Measurements from ENCODE around the gene PPP1R12A.
"Not testable (repeated sequence)": the region's sequence is repeated elsewhere in the genome, so short reads cannot be mapped to it uniquely, and the experiment has no call there.

The PPP1R12A gene

DNA sequence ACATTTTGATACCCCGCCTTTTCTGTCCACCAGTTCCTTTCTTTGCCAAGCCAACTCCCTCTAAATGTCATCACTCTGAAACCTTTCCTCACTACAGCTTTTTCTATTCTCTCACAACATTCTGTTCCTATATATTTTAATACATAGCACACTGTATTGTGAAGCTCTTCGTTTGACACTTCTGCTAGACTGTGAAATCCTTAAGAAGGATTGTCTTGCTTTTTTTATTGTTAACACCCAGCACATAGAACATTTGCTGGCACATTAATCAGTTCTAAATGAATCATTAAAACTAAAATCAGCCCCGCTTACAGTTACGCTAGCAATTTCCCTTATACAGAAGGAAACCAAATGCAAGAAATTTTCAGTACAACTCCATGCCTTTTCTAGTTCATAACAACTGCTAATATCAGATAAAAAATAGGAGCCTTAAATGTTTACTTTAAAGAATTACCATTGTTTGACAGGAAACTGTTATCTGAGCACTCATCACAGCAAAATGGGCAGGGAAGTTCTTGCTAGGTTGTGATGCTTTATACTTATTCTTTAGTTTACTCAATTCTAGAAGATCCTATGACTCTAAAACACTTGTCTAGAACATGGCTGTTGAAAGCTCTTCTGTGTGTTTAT, 93.5 kb downstream of the PPP1R12A start:
- no peak for DNase-seq

DNA sequence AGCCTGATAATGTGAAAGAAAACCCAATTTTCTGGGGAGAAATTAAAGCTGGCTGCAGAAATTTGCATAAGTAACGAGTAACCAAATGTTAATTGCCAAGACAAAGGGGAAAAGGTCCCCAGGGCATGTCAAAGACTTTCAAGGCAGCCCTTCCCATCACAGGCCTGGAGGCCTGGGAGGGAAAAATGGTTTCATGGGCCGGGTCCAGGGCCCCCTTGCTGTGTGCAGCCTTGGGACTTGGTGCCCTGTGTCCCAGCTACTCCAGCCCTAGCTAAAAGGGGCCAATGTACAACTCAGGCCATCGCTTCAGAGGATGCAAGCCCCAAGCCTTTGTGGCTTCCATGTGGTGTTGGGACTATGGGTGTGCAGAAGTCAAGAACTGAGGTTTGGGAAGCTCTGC, 96.5 kb downstream of the PPP1R12A start:
- DNase-seq = no peak

GRCh38 chr12:79837575-79837974, 97.3 kb downstream of the PPP1R12A start:
- no peak for DNase-seq

- no peak for DNase-seq
These were observed 99.5 kb downstream of the PPP1R12A start for GRCh38 chr12:79835377-79835843.

DNA sequence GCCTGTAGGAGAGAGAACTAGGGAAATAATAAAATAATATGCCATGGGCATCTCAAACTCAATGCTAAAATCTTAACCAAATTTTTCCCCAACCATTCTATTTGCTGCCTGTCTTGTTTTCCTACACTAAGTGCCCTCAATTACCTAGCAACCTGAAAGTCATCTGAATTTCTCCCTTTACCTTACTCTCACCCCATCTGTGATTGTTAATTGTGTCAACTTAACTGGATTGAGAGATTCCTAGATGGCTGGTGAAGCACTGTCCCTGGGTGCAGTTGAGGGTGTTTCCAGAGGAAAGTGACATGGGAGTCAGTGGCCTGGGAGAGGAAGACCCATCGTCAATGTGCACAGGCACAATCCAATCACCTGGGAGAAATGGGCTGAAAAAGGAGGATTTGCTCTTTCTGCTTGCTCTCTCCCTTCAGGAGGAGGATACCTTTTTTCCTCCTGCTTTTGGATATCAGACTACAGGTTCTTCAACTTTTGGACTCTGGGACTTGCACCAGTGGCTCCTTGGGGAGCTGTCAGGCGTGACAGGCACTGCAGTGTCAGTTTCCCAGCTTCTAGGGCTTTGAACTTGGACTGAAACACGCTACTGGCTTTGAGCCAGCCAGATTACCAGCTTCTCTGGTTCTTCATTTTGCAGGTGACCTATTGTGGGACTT, 100.1 kb downstream of the PPP1R12A start:
- no peak for DNase-seq

DNA sequence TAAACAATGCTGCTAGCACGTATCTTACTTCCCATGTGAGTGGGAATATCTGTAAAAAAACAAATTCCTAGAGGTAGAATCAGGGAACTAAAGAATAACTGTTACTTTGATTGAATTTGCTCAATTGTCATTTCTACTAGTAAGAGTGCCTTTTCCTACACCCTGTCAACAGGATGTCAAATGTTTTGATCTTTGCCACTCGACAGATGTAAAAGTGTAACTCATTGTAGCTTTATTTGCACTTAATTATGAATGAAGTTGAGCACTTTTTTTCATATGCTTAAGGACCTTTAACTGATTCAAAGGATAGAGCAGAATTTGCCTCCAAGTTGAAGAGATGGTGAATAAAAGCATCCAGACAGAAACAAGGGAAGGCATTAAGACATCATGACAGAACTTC, 104.5 kb downstream of the PPP1R12A start:
- no peak for DNase-seq

DNA sequence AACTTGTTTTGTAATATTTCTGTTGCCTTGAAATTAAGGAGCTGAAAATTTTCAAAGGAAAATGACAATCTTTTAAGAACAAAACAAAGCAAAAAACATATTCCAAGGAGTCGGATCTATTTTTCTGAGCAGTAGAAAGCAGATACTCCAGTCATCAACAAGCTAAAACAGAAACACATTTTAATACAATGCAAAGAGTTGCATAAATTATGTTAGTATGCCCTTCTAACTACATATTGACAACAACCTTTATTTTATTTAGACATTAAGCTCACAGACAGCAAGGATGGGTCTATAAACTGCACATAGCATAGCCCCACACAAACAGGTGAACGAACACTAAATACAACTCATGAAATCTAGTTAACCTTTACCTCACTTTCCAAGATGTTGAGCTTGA, 106.0 kb downstream of the PPP1R12A start:
- DNase-seq = no peak

GRCh38 chr12:79827484-79827883, 107.4 kb downstream of the PPP1R12A start:
- DNase-seq = no peak

DNA sequence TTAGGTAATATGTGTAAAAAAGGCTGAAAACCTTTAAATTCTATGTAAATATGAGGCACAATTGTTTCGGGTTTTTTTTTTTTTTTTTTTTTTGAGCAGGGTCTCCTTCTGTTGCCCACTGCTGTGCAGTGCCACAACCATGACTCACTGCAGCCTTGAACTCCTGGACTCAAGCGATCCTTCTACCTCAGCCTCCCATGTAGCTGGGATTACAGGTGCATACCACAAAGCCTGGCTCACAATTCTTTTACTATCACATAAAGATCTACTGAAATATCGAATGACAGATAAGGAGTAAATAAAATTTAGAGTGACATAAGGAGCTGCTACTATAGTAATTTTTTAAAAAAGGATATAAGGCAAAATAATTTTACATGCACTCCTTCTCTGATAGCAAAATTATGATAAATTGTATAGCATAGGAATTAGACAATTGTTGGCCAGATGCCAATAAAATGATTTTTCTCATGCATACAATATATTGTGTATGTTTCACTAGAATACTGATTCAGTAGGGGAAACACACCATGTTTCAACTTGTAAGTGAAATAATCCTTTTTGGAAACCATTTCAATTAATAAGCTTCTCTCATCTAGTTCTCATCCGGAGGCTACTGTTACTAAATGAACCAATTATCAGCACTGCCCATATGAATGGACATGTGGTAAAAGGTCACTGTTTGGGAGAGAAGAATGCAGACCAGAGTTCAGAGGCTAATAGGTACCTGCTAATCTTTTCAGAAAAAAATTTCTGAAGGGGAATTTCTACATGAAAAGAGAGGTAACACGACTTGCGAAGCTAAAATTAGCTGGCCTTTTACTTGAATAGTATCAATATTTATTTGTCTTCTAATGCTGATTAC, 108.4 kb downstream of the PPP1R12A start:
- no peak for DNase-seq

DNA sequence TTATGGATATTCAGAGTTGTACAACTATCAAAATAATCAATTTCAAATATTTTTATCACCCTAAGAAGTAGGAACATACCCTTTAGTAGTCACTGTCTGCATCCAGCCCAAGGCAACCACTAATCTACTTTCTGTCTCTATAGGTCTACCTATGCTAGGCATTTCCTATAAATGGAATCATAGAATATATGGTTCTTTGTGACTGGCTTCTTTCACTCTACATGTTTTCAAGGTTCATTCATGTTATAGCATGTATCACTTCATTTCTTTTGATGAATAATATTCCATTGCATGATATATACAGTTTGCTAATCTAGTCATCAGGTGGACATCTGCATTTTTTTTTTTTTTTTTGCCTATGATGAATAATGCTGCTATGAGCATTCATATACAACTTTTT, 112.4 kb downstream of the PPP1R12A start:
- no peak for DNase-seq

GRCh38 chr12:79818856-79819255, 116.0 kb downstream of the PPP1R12A start:
- DNase-seq = no peak

DNA sequence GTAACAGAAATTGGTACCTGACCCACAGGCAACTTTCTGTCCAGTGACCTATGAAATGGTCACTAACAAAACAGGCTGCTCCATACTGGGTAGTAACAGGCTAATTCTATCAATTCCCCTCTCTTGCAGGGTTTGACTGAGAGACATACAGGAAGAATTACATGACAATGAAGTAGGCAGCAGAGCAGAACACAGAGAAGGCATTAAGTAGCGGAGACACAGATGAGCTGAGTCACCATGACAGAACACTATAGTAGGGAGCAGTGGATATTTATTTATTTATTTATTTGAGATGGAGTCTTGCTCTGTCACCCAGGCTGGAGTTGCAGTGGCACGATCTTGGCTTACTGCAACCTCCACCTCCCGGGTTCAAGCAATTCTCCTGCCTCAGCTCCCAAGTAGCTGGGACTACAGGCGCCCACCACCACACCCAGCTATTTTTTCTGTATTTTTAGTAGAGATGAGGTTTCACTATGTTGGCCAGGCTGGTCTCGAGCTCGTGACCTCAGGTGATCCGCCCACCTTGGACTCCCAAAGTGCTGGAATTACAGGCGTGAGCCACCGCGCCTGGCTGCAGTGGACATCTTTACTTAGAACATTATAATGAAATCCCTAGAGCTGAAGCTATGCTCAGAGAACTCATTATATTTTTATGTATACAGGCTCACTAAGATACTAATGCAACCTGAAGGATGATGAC, 150.4 kb downstream of the PPP1R12A start:
- not testable (repeated sequence) for DNase-seq

GRCh38 chr12:79782172-79782900, 152.6 kb downstream of the PPP1R12A start:
- no peak for DNase-seq

DNA sequence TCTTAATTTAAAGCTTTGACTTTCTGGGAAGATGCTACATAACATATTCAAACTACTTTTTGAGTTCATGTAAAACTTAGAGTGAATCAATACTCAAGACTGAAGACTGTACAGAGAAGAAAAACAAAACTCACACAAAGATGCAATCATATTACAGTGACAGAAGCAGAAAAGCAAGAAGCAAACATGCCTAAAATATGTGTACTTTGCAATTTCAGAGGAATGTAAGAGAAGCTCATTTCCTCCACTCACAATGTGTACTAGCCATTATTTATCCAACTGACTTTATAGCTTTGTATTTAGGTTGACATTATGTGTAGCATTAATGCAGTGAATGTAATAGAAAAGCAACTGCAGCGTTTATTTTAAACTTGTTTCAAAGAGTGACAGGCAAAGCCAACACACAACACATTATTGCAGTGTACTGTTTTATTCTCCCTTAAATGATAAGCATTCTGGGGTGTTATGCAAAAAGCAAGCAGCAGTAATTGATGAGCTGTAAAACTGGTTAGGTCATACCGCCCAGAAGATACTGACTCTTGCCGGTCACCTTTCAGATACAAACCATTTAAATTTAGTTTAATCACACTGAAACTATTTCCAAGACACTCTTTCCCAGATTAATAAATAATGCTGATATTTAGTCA, 156.0 kb downstream of the PPP1R12A start:
- no peak for DNase-seq

DNA sequence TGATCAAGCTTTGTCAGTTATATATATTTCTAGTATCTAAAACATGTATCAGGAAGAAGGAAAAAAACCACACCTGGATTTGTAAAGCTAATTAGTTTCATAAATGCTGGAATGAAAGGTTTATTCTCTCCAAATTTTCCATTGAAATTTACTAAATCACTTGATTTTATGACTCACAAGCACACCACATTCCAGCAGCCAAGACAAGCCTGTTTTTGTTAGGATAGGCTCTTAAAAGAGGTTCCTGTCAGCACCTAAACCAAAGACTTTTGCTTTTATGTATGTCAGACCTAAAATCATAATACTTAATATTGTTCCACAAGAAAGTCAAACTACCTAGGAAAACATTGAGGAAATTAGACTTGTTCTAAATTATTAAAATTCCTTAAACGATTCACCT, 158.8 kb downstream of the PPP1R12A start:
- no peak for DNase-seq

- DNase-seq = no peak
These were observed 159.4 kb downstream of the PPP1R12A start for GRCh38 chr12:79775355-79776027.

DNA sequence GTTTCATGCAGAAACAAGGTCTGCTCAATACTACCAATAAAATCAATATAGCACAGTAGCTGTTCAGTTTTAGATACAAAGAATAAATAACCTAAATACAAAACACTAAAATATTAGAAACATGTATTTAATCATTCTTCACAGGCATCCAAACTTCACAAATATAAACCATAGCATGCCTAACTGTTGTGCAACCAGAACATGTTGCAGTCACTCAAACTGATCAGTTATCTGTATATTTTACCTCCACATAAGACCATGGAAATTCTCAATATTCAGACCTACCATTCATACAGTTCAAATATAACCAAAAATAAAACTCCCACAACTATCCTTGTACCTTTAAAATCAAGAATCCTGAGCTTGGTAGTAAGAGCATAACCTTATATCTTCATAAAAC, 161.0 kb downstream of the PPP1R12A start:
- no peak for DNase-seq

DNA sequence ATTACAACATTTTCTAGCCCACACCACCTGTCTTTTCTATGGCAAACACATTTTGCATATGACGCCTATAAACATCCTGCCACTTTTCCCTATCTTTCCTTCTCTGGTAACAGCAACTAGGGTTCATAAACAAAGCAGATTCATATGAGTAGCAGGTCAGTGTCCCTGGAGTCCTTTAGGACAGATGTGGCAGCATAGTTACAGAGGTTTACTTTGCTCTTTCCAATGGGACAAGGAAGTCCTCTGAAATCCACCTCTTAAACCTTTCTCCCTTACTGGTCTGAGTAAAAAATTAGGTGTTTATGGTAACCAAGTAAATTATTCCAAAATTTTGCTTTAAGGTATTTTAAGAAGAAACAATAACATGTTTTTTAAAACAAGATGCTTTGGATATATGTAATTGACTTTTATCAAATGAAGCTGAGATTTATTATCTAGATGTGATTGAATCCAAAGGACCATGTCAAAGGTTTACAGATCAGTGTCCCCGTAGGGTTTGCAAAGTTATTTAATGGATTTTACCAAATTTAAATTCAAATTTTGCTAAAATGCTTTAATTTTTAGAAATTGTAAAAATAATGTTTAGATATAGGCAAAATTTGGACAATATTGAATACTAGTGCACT, 164.9 kb downstream of the PPP1R12A start:
- DNase-seq = no peak

DNA sequence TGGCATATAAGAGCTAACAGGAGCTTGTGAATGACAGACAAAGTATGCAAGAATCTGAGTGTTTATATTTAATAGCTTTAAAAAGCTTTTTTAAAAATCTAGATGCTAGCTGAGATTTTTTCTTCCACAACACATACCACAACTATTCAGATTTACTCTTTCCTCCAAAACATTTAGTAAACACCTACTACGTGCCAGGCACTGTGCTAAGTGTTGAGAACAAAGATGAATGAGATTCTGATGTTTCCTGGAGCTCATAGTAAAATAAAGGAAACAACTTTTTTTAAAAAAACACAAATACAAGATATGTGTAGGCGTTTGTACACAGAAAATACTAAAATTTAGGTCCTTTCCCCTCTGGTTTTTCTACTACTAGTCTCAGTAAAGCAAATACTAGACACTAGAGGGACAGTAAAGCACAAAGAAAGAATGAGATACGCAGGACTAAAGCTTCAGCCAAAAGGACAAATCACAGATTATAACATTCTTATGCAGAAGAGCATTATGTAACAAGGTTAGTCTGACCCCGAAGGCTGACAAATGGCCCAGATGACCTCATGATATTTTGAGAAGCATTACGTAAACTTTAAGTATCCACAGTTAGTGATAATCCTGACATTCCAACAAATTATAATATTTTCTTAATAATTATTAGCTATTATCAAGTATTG, 165.6 kb downstream of the PPP1R12A start:
- DNase-seq = no peak

Data from NCI-H2107 (cell line).